GM18508 (cell line): ENCODE data around the gene GIMAP6.
"Not testable (repeated sequence)": the region's sequence is repeated elsewhere in the genome, so short reads cannot be mapped to it uniquely, and the experiment has no call there.

Experiments
- ATAC-seq: cut with Tn5 transposase; IDR thresholded peaks from one replicate; pipeline ENCODE4 v1.9.1; 2021; ENCODE audit warnings: moderate number of reproducible peaks; ENCODE audit not compliant: insufficient read depth, unreplicated experiment

The GIMAP6 gene

GRCh38 chr7:150648353-150649079 lies 16.3 kb upstream of the GIMAP6 start:
- no peak for ATAC-seq

GRCh38 chr7:150645259-150646020 lies 13.3 kb upstream of the GIMAP6 start:
- no peak for ATAC-seq

- ATAC-seq = no peak
Observed at GRCh38 chr7:150642926-150643325, 10.7 kb upstream of the GIMAP6 start.

- no peak for ATAC-seq
Observed at GRCh38 chr7:150641854-150642253, 9.7 kb upstream of the GIMAP6 start.

- no peak for ATAC-seq
Observed at GRCh38 chr7:150633926-150634325, 1.7 kb upstream of the GIMAP6 start.

- ATAC-seq = no peak
Observed at GRCh38 chr7:150631084-150631826, 930 bp downstream of the GIMAP6 start.

- ATAC-seq = no peak
Observed at GRCh38 chr7:150629347-150629746, 2.8 kb downstream of the GIMAP6 start.

GRCh38 chr7:150627959-150628358 lies 4.2 kb downstream of the GIMAP6 start:
- no peak for ATAC-seq

GRCh38 chr7:150626696-150627095 lies 5.5 kb downstream of the GIMAP6 start:
- ATAC-seq = no peak

GRCh38 chr7:150621376-150621775 lies 10.8 kb downstream of the GIMAP6 start:
- no peak for ATAC-seq

GRCh38 chr7:150620617-150621371 lies 11.4 kb downstream of the GIMAP6 start:
- no peak for ATAC-seq

- no peak for ATAC-seq
Observed at GRCh38 chr7:150620061-150620460, 12.1 kb downstream of the GIMAP6 start.

- ATAC-seq = not testable (repeated sequence)
Observed at GRCh38 chr7:150615221-150615755, 16.9 kb downstream of the GIMAP6 start.

GRCh38 chr7:150614426-150614825 lies 17.8 kb downstream of the GIMAP6 start:
- not testable (repeated sequence) for ATAC-seq

- ATAC-seq = no peak
Observed at GRCh38 chr7:150613880-150614279, 18.3 kb downstream of the GIMAP6 start.

- no peak for ATAC-seq
Observed at GRCh38 chr7:150612925-150613324, 19.3 kb downstream of the GIMAP6 start.

- no peak for ATAC-seq
Observed at GRCh38 chr7:150610233-150610632, 22.0 kb downstream of the GIMAP6 start.

- not testable (repeated sequence) for ATAC-seq
Observed at GRCh38 chr7:150603600-150603999, 28.6 kb downstream of the GIMAP6 start.

GRCh38 chr7:150595361-150595760 lies 36.8 kb downstream of the GIMAP6 start:
- no peak for ATAC-seq

- ATAC-seq = no peak
Observed at GRCh38 chr7:150594805-150595204, 37.4 kb downstream of the GIMAP6 start.
